GM06990 (cell line): Measurements from ENCODE around the gene LAMB1.

ENCODE experiments used
- DNase-seq: peaks from one replicate; pipeline ENCODE4 v3.0.0-alpha.2; 2011; ENCODE audit not compliant: insufficient read length; ENCODE audit errors: extremely low read depth
- H3K27me3 ChIP-seq: replicated peaks from 2 replicates; pipeline ENCODE4 v1.6.0; 2011; ENCODE audit warnings: low read length; ENCODE audit not compliant: control insufficient read depth, insufficient read depth
- H3K36me3 ChIP-seq: 2 replicates; pipeline ENCODE4 v1.5.1; 2011; ENCODE audit warnings: low read length; ENCODE audit not compliant: control insufficient read depth, insufficient read depth
- H3K4me3 ChIP-seq: replicated peaks from 2 replicates; pipeline ENCODE4 v1.5.1; 2011; ENCODE audit warnings: low read depth, mild to moderate bottlenecking, control low read depth, low read length
- TF ChIP-seq, protein P1 (sequence below): IDR thresholded peaks from 2 replicates; pipeline ENCODE4 v1.5.1; 2011; ENCODE audit warnings: low read length, control low read depth, mild to moderate bottlenecking, inconsistent platforms; ENCODE audit not compliant: insufficient read depth, poor library complexity, severe bottlenecking

Gene LAMB1

DNA sequence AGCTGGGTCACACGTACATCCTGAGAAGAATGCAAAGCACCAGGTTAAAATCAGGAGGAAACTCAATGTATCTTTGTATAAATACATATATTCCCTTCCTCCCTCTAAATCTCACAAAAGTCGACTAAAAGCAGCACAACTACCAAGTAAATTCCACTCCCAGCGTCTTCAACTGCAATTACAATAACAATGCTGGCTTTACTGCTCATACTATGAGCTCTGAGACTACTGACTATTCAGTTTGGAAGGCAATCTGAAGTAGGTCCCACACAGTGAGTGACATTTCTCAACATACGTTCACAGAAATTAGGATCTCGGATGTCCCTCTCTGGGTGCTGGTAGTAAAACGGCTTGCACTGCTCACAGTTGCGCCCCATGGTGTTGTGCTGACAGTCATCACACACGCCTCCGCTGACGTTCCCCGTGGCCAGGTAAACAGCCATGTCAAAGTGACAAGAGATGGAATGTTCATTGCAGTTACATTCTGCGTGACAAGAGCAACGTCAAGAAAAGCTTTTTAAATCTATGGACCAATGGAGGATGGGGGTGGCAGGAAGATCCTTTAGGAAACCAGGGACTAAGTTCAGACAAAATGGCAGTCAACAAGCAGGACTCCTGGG is 27.5 kb downstream of the LAMB1 start:
- TF ChIP-seq, protein P1, sequence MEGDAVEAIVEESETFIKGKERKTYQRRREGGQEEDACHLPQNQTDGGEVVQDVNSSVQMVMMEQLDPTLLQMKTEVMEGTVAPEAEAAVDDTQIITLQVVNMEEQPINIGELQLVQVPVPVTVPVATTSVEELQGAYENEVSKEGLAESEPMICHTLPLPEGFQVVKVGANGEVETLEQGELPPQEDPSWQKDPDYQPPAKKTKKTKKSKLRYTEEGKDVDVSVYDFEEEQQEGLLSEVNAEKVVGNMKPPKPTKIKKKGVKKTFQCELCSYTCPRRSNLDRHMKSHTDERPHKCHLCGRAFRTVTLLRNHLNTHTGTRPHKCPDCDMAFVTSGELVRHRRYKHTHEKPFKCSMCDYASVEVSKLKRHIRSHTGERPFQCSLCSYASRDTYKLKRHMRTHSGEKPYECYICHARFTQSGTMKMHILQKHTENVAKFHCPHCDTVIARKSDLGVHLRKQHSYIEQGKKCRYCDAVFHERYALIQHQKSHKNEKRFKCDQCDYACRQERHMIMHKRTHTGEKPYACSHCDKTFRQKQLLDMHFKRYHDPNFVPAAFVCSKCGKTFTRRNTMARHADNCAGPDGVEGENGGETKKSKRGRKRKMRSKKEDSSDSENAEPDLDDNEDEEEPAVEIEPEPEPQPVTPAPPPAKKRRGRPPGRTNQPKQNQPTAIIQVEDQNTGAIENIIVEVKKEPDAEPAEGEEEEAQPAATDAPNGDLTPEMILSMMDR = no peak
- H3K36me3 ChIP-seq = no peaks in the 10 kb centered on the region
- DNase-seq = no peak
- H3K27me3 ChIP-seq = no peaks in the 10 kb centered on the region; the same call in 1 of the 2 replicates
- no peak overlapping the region for H3K4me3 ChIP-seq

DNA sequence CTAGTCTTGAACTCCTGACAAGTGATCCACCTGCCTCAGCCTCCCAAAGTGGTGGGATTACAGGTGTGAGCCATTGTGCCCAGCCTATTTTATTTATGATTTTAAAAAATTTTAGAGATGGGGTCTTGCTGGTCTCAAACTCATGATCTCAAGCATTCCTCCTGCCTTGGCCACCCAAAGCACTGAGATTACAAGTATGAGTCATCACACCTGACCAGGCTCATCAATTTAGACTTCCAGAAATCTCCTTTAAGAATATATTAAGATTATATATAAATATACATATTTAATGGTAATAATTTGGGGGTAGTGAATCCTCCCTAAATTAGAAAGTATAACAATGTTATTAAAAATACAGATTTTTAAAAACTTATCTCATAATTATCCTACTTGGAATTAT is 29.1 kb downstream of the LAMB1 start:
- Histone ChIP-seq H3K27me3 (no peaks in the 10 kb centered on the region; the same call in 1 of the 2 replicates), H3K36me3 (no peaks in the 10 kb centered on the region), H3K4me3 (no peak overlapping the region)
- TF ChIP-seq, protein P1 = no peak
- DNase-seq = no peak

DNA sequence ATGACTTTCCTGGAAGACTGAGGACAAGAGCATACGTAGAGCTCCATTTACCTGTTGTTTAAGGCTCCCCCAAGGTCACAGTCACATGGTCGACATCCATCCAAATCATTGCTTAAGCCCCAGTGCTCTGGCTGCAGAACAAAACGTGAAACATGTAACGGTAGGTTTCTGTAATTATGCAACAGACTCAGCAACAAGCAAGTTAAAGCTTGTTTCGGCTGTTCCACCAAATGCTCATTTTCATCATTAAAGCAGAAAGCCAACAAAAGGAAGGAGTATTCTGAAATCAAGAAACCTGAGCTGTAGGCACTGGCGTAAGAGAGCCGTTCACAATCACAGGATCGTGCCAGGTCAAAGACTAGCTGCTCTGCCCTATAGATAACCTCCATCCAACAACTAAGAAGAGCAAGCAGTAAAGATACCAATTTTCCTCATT is 30.0 kb downstream of the LAMB1 start:
- H3K4me3 ChIP-seq = no peak overlapping the region
- no peak for DNase-seq
- no peaks in the 10 kb centered on the region; the same call in 1 of the 2 replicates for H3K27me3 ChIP-seq
- no peaks in the 10 kb centered on the region for H3K36me3 ChIP-seq
- TF ChIP-seq, protein P1 = no peak

DNA sequence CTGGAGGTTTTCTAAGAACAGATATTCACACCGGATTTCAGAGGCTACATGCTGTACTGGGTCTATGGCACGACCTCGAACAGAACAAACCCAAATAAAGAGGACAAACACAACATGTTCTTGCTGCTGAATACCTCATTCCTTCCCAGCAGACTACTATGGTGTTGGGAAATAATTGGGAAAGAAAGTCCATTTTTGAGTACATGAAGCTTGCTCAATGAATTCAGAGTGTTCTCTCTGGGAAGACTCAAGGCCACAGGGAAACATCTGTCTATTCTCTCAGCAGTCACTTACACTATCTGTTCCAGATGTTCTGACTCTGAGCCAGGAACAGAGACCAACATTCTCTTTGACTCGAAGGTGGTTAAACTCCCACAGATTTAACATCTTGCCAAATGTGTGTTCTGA is 30.9 kb downstream of the LAMB1 start:
- DNase-seq = no peak
- Histone ChIP-seq H3K4me3 (no peak overlapping the region), H3K36me3 (no peaks in the 10 kb centered on the region), H3K27me3 (no peaks in the 10 kb centered on the region; the same call in 1 of the 2 replicates)
- TF ChIP-seq, protein P1 = no peak

DNA sequence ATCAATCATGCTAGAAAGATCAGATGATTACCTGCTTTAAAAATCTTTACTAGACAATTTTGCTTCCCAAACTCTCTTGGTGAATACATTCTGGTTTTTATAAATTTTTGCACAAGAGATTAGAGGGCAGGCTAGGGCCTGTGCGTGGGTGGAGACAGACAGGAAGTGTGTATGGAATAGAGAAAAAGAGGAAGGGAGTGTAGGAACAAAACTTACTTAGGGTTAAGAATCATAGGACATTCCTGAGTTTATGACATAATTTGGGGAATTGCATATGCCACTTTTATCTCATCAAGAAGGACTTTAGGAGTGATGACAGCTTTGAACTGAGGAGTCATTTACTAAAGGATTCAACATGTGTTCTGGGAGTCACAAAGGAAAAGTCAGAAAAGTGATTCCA is 31.3 kb downstream of the LAMB1 start:
- TF ChIP-seq, protein P1 = no peak
- DNase-seq = no peak
- Histone ChIP-seq H3K27me3 (no peaks in the 10 kb centered on the region; the same call in none of the 2 replicates), H3K36me3 (no peaks in the 10 kb centered on the region), H3K4me3 (no peak overlapping the region)
